Psoas muscle (tissue), 8 donors: Measurements from ENCODE around the gene ENTPD6. TPM values are rescaled to one million over a fixed set of nuclear protein-coding genes. Genes with fewer than 3 reads are reported as not detected.

Source experiments
- ATAC-seq, 4 donors: fragments of 200-7000 bp; cut with Tn5 transposase; one replicate each; pipeline ENCODE4 v1.9.1; 2020; ENCODE audit warnings: moderate library complexity in 3 of 4, mild to moderate bottlenecking in 2 of 4
- DNase-seq, 2 donors: peaks; one replicate each; pipeline ENCODE4 v3.0.0-alpha.2; 2020
- H3K27ac ChIP-seq: fragments of 200-600 bp; one replicate; pipeline ENCODE4 v1.8.0; 2022
- H3K27me3 ChIP-seq, 3 donors: fragments of 200-600 bp in 1 of 3; one replicate each; pipeline versions ENCODE4 v1.6.1 to v1.8.0; 2013 to 2022; ENCODE audit warnings: low read length in 2 of 3, mild to moderate bottlenecking in 2 of 3, moderate library complexity in 1 of 3; ENCODE audit not compliant: insufficient read depth in 3 of 3
- H3K36me3 ChIP-seq, 2 donors: fragments of 200-600 bp in 1 of 2; one replicate each; pipeline versions ENCODE4 v1.6.1 to v1.8.0; 2013 to 2022; ENCODE audit warnings: low read depth in 1 of 2, mild to moderate bottlenecking in 1 of 2, moderate library complexity in 1 of 2; ENCODE audit not compliant: insufficient read depth in 1 of 2
- H3K4me1 ChIP-seq: fragments of 200-600 bp; one replicate; pipeline ENCODE4 v1.8.0; 2022
- H3K4me3 ChIP-seq: fragments of 200-600 bp; one replicate; pipeline ENCODE4 v1.8.0; 2022; ENCODE audit warnings: mild to moderate bottlenecking
- H3K9me3 ChIP-seq: fragments of 200-600 bp; one replicate; pipeline ENCODE4 v1.8.0; 2022
- WGBS, 3 donors: extraction: QIAGEN DNeasy Blood & Tissue Kit; methylation state at CpG; one replicate each; pipeline versions ENCODE4 v1.1.6 to v1.1.7; 2013; 5-methylcytosine and 5-hydroxymethylcytosine counted together
- intact Hi-C, 2 donors: fragments of 100-400 bp; cut with DNase I; formaldehyde crosslinking; loops; one replicate each; pipeline versions ENCODE4 v1.11.0 to v1.14.2; 2022
- polyA plus RNA-seq, 3 donors: library from polyadenylated mRNA; stranded (reverse); fragments of 200-250 nt; gene quantifications; one replicate each; pipeline ENCODE4 v1.2.3, GENCODE V29; 2013
- total RNA-seq, 4 donors: library from RNA; stranded (reverse); fragmentation: NEBNext Ultra II Directional in 2 of 4; extraction: Animal tissue kit (Norgen Biotek cat#: 25700) in 2 of 4; gene quantifications; one replicate each; pipeline versions ENCODE4 v1.2.1 to v1.2.4, GENCODE V29; 2021 to 2023
- TF ChIP-seq, protein P1 (sequence below): fragments of 200-600 bp; IDR thresholded peaks from one replicate; pipeline ENCODE4 v1.8.0; 2022; ENCODE audit warnings: antibody characterized with exemption
- donor health status: healthy with polysubstance abuse.
- donor health status: DM: no; HTN: no; CAD: no; lungs with moderate emphysema.
- donor health status: Bipolar disorder and iron deficiency.
- donor health status: healthy.
- donor health status: DM: yes; HTN: yes; CAD: no.
- donor health status: DM: no; HTN: no; CAD: no.
- donor health status: DM: no; HTN: no; CAD: no.
- donor health status: DM: yes; HTN: yes; CAD: no.

The ENTPD6 gene
- total and polyA plus RNA-seq, 7 donors, result 28.7 to 65.3 (median 38.9) TPM

DNA sequence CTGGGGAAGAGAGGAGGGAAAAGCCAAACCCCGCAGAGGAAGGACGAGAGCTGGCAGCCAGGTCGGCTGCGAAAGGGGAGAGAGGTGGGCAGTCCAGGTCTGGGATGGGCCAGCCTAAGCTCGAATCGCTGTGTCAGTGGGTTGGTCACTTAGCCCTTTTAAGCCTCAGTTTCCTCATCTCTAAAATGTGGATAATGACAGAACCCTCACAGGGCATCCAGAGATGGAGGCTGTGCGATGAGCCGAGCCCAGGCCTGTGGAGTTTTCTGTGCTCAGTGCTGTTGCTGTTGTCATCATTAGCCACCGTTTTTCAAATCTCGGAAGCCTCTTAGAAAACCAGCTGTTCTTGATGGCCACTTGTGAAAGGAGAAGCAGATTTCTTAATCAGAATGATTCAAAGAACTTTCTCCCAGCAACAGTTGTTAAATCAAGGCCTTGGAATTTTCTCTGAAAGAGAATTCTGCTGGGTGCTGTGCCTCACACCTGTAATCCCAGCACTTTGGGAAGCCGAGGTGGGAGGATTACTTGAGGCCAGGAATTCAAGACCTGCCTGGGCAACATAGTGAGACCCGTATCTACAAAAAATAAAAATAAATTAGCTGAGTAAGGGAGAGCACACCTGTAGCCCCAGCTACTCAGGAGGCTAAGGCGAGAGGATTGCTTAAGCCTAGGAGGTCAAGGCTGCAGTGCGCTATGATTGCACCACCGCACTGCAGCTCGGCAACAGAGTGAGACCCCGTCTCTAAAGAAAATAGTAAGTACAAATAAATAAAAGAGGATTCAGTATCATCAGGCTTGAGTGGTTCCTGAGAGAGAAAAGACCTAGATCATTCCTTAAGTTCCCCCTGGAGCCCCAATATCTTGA, 46.3 kb upstream of the ENTPD6 start:
- Histone ChIP-seq H3K27me3 (peaks cover 0 to 22% (median 4%) of the 10 kb centered on the region in 3 donors), H3K4me3 (peak overlapping the region; percentile 38), H3K36me3 (no peaks in the 10 kb centered on the region), H3K27ac (no peak overlapping the region), H3K9me3 (no peaks in the 10 kb centered on the region), H3K4me1 (peaks cover 8% of the 10 kb centered on the region)
- TF ChIP-seq, protein P1, sequence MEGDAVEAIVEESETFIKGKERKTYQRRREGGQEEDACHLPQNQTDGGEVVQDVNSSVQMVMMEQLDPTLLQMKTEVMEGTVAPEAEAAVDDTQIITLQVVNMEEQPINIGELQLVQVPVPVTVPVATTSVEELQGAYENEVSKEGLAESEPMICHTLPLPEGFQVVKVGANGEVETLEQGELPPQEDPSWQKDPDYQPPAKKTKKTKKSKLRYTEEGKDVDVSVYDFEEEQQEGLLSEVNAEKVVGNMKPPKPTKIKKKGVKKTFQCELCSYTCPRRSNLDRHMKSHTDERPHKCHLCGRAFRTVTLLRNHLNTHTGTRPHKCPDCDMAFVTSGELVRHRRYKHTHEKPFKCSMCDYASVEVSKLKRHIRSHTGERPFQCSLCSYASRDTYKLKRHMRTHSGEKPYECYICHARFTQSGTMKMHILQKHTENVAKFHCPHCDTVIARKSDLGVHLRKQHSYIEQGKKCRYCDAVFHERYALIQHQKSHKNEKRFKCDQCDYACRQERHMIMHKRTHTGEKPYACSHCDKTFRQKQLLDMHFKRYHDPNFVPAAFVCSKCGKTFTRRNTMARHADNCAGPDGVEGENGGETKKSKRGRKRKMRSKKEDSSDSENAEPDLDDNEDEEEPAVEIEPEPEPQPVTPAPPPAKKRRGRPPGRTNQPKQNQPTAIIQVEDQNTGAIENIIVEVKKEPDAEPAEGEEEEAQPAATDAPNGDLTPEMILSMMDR, result no peak
- ATAC-seq, result no peak
- intact Hi-C loops, result no loop called here
- no peak for DNase-seq
- 69 to 73% (median 70%) methylated on average over 17 of the region's 17 CpGs for WGBS, 3 donors

DNA sequence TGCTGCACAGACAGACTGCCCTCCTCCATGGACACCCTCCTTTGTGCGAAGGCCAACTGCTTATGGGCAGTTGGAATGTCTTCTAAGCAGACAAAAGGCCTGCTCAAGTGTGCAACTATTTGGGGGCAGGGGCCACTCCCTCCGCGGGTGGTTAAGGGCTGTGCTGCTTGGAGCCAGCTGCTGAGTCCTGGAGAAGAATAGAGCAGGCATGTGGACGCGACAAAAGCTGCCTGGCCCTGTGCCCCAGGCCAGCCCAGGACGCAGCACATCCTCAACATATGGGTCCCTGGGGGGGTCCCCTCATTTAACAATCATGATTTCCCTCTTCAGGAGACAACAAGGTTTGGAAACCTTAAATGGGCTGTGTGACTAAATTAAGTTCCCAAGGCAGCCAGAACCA, 45.5 kb upstream of the ENTPD6 start:
- Histone ChIP-seq H3K4me1 (peaks cover 8% of the 10 kb centered on the region), H3K9me3 (no peaks in the 10 kb centered on the region), H3K36me3 (no peaks in the 10 kb centered on the region), H3K27ac (no peak overlapping the region), H3K4me3 (no peak overlapping the region), H3K27me3 (peaks cover 0 to 22% (median 4%) of the 10 kb centered on the region in 3 donors)
- TF ChIP-seq, protein P1, result no peak
- DNase-seq (no peak), ATAC-seq (no peak)
- WGBS, 3 donors, result 44 to 62% (median 53%) methylated on average over 6 of the region's 6 CpGs
- intact Hi-C loops, result no loop called here

DNA sequence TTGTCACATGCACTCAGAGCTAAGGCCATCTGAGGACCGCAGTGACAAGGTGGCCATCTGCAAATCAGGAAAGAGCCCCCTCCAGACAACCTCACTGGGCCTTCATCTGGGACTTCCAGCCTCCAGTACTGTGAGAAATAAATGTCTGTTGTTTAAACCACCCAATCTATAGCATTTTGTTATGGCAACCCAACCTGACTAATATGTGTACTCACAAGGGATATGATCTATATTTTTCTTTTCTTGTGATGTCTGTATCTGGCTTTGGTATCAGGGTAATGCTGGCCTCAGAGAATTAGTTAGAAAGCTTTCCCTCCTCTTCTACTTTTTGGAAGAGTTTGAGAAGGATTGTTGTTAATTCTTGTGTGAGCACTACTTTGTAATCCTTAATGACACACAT, 37.5 kb upstream of the ENTPD6 start:
- H3K36me3 ChIP-seq, result no peaks in the 10 kb centered on the region
- ATAC-seq, result no peak
- no peaks in the 10 kb centered on the region for H3K27me3 ChIP-seq
- WGBS, 3 donors, result 86 to 100% (median 90%) methylated on average over 1 of the region's 1 CpG
- no peaks in the 10 kb centered on the region for H3K4me1 ChIP-seq
- H3K9me3 ChIP-seq, result no peaks in the 10 kb centered on the region
- H3K4me3 ChIP-seq, result no peak overlapping the region
- intact Hi-C loops, result no loop called here
- no peak overlapping the region for H3K27ac ChIP-seq
- TF ChIP-seq, protein P1, result no peak
- DNase-seq, result no peak

DNA sequence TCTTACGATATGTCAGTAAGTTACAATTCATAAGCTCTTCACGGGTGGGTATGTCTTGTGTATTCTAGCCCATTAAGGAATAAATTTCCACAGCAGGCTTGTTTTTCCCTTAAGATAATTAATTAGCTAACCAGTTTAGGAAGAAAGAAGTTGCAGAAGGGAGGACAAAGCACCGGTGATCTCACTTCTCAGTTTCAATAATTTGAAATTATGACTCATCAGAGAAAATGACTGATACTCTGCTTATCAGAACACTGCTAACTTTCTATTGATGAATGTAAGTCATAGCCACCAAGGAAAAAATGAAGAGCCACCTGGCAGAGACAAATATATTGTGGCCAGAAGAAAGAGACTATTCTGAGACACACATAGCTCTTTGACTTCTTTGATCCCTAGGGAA, 35.0 kb upstream of the ENTPD6 start:
- no peaks in the 10 kb centered on the region for H3K36me3 ChIP-seq
- H3K27ac ChIP-seq, result no peak overlapping the region
- DNase-seq, result no peak
- intact Hi-C loops, result no loop called here
- H3K4me3 ChIP-seq, result no peak overlapping the region
- H3K27me3 ChIP-seq, result no peaks in the 10 kb centered on the region
- TF ChIP-seq, protein P1, result no peak
- H3K9me3 ChIP-seq, result no peaks in the 10 kb centered on the region
- ATAC-seq, result no peak
- WGBS, 3 donors, result 56 to 64% (median 57%) methylated on average over 3 of the region's 3 CpGs
- H3K4me1 ChIP-seq, result no peaks in the 10 kb centered on the region

DNA sequence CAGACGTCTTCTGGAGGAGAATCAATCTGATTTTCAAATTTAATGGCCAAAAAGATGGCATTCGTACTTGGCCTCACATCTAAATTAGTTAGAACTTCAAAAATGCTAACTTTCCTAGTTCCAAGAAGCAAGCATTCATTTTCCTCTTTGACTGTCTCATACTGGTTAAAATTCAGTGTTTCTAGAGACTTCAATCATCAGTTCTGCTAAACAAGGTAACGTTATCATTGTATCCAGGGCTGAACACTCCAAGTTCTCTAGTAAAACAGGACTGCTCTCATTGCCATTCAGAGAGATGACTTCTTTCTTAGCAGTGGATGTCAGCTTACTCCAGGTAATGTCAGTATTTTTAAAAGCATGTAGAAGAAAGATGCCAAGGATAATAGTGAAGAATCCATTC, 34.6 kb upstream of the ENTPD6 start:
- 60 to 63% (median 61%) methylated on average over 3 of the region's 3 CpGs for WGBS, 3 donors
- intact Hi-C loops, result no loop called here
- no peaks in the 10 kb centered on the region for H3K9me3 ChIP-seq

More for the DNA sequence above, 34.6 kb upstream of the ENTPD6 start:
- Histone ChIP-seq H3K27me3 (no peaks in the 10 kb centered on the region), H3K4me3 (no peak overlapping the region), H3K36me3 (no peaks in the 10 kb centered on the region), H3K27ac (no peak overlapping the region), H3K4me1 (no peaks in the 10 kb centered on the region)
- ATAC-seq (no peak), DNase-seq (no peak)
- TF ChIP-seq, protein P1, result no peak
